ENCODE results near the gene KCNK18.
A peak's percentile ranks its signal among the peaks of the same experiment; 100 is the strongest.

The KCNK18 gene

DNA sequence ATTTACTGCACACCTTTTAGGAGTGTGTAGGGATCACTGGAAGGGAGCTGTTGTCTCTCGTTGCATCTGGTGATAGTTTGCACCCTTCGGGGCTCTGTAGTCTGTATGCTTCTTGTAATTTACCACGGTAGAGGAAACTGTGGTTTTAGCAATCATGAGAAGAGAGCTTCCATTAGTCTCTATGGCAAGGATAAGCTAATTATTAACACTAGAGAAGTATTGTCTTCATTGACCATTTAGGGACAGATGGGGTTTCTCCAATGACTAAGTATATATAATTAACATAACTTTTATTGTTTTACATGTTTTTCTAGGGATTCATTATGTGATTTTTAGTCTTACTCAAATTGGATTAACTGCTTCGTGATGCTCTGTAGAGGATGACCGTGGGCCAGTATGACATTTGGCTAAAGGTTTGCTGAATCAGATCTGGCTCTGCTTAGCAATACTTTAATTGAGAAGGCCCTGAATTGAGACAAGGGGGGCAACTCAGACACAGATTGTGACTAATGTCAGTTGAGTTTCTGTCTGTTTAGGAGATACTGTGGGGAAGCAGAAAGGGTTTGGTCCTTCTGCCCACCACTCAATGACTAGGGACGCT lies 52.3 kb downstream of the KCNK18 start:
- Histone ChIP-seq H3K27ac (ENCODE audit: insufficient read depth in 1 of 2, low read depth in 1 of 2, low read length in 2 of 2, poor library complexity in 1 of 2, severe bottlenecking in 2 of 2) (no peak overlapping the region), H3K4me3 (ENCODE audit: control insufficient read depth in 1 of 7, extremely low read depth in 1 of 7, insufficient read depth in 4 of 7, low read depth in 2 of 7, low read length in 6 of 7) (no peak overlapping the region), H3K27me3 (replicated peaks in 2 of 5; ENCODE audit: control insufficient read depth in 4 of 5, insufficient read depth in 5 of 5, low read length in 4 of 5) (peaks cover 0 to 3% (median 0%) of the 10 kb centered on the region in 5 experiments), H3K9me3 (ENCODE audit: control extremely low read depth in 1 of 5, control insufficient read depth in 4 of 5, insufficient read depth in 2 of 5, low read depth in 1 of 5, low read length in 4 of 5) (no peaks in the 10 kb centered on the region), H3K4me1 (ENCODE audit: control extremely low read depth in 1 of 4, control insufficient read depth in 4 of 4, insufficient read depth in 4 of 4, low read length in 3 of 4) (peaks cover 11 to 25% (median 15%) of the 10 kb centered on the region in 4 experiments), H3K36me3 (ENCODE audit: control insufficient read depth in 4 of 4, insufficient read depth in 4 of 4, low read length in 3 of 4) (peaks cover 0 to 29% (median 5%) of the 10 kb centered on the region in 4 experiments)
- peak in 2 of 3 donors; percentile 40 to 62 for DNase-seq
- CTCF ChIA-PET: interaction anchor here (0.9 to 2.2 kb wide), 7 partner anchors 9 to 71 kb away, joined by 3 to 9 read pairs (median 5); no protein-coding TSS in a partner anchor
- POLR2A ChIA-PET: no interaction called here
- WGBS (ENCODE audit: insufficient coverage): 50% methylated on average over 2 of the region's 6 CpGs

GRCh38 chr10:117250411-117250810 lies 53.1 kb downstream of the KCNK18 start:
- H3K27ac ChIP-seq (ENCODE audit: insufficient read depth in 1 of 2, low read depth in 1 of 2, low read length in 2 of 2, poor library complexity in 1 of 2, severe bottlenecking in 2 of 2): no peak overlapping the region
- DNase-seq: no peak

GRCh38 chr10:117253908-117254307 lies 56.6 kb downstream of the KCNK18 start:
- 100% methylated on average over 6 of the region's 9 CpGs for WGBS (ENCODE audit: insufficient coverage)
- CTCF ChIA-PET: no interaction called here

More at GRCh38 chr10:117250411-117250810, 53.1 kb downstream of the KCNK18 start:
- Histone ChIP-seq H3K36me3 (ENCODE audit: control insufficient read depth in 4 of 4, insufficient read depth in 4 of 4, low read length in 3 of 4) (peaks cover 0 to 26% (median 3%) of the 10 kb centered on the region in 4 experiments), H3K4me3 (ENCODE audit: control insufficient read depth in 1 of 7, extremely low read depth in 1 of 7, insufficient read depth in 4 of 7, low read depth in 2 of 7, low read length in 6 of 7) (no peak overlapping the region), H3K4me1 (ENCODE audit: control extremely low read depth in 1 of 4, control insufficient read depth in 4 of 4, insufficient read depth in 4 of 4, low read length in 3 of 4) (peaks cover 11 to 25% (median 15%) of the 10 kb centered on the region in 4 experiments), H3K27me3 (replicated peaks in 2 of 5; ENCODE audit: control insufficient read depth in 4 of 5, insufficient read depth in 5 of 5, low read length in 4 of 5) (peaks cover 0 to 2% (median 0%) of the 10 kb centered on the region in 5 experiments), H3K9me3 (ENCODE audit: control extremely low read depth in 1 of 5, control insufficient read depth in 4 of 5, insufficient read depth in 2 of 5, low read depth in 1 of 5, low read length in 4 of 5) (no peaks in the 10 kb centered on the region)
- CTCF ChIA-PET: interaction anchor here (1.4 to 2.2 kb wide), 3 partner anchors 8 to 70 kb away, joined by 5 to 7 read pairs (median 5); no protein-coding TSS in a partner anchor
- 78% methylated on average over 6 of the region's 7 CpGs for WGBS (ENCODE audit: insufficient coverage)
- POLR2A ChIA-PET: no interaction called here

DNA sequence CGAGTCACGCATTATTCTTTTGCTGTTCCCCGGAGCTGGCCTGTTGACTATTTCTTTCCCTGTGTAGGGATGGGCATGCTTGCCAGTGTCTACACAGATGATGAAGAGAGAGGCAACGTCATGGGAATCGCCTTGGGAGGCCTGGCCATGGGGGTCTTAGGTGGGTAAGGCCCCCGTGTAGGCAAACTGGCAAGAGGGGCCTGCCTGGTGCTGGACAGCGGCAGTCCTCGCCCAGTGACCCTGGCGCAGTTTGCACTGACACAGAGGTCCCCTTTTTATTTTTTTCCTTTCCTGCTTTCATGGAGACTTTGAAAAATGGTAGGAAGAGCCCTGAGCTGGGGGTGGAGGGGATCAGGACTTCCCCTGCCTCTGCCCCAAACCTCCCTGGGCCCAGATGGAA lies 57.0 kb downstream of the KCNK18 start:
- ChIA-PET CTCF (no interaction called here), POLR2A (interaction anchor here (0.6 kb wide), 1 partner anchor 97 kb away, joined by 4 read pairs; no protein-coding TSS in a partner anchor)
- H3K9me3 ChIP-seq (ENCODE audit: control extremely low read depth in 1 of 5, control insufficient read depth in 4 of 5, insufficient read depth in 2 of 5, low read depth in 1 of 5, low read length in 4 of 5): no peaks in the 10 kb centered on the region
- peaks cover 4 to 14% (median 10%) of the 10 kb centered on the region in 4 experiments for H3K4me1 ChIP-seq (ENCODE audit: control extremely low read depth in 1 of 4, control insufficient read depth in 4 of 4, insufficient read depth in 4 of 4, low read length in 3 of 4)
- no peak for DNase-seq
- H3K27ac ChIP-seq (ENCODE audit: insufficient read depth in 1 of 2, low read depth in 1 of 2, low read length in 2 of 2, poor library complexity in 1 of 2, severe bottlenecking in 2 of 2): no peak overlapping the region
- peaks cover 0 to 37% (median 11%) of the 10 kb centered on the region in 4 experiments for H3K36me3 ChIP-seq (ENCODE audit: control insufficient read depth in 4 of 4, insufficient read depth in 4 of 4, low read length in 3 of 4)
- H3K27me3 ChIP-seq (replicated peaks in 2 of 5; ENCODE audit: control insufficient read depth in 4 of 5, insufficient read depth in 5 of 5, low read length in 4 of 5): no peaks in the 10 kb centered on the region
- H3K4me3 ChIP-seq (ENCODE audit: control insufficient read depth in 1 of 7, extremely low read depth in 1 of 7, insufficient read depth in 4 of 7, low read depth in 2 of 7, low read length in 6 of 7): no peak overlapping the region
- WGBS (ENCODE audit: insufficient coverage): 81% methylated on average over 9 of the region's 9 CpGs

More at GRCh38 chr10:117253908-117254307, 56.6 kb downstream of the KCNK18 start:
- no peak overlapping the region for H3K27ac ChIP-seq (ENCODE audit: insufficient read depth in 1 of 2, low read depth in 1 of 2, low read length in 2 of 2, poor library complexity in 1 of 2, severe bottlenecking in 2 of 2)
- H3K9me3 ChIP-seq (ENCODE audit: control extremely low read depth in 1 of 5, control insufficient read depth in 4 of 5, insufficient read depth in 2 of 5, low read depth in 1 of 5, low read length in 4 of 5): no peaks in the 10 kb centered on the region
- H3K27me3 ChIP-seq (replicated peaks in 2 of 5; ENCODE audit: control insufficient read depth in 4 of 5, insufficient read depth in 5 of 5, low read length in 4 of 5): no peaks in the 10 kb centered on the region
- DNase-seq: no peak
- POLR2A ChIA-PET: interaction anchor here (0.6 kb wide), 1 partner anchor 97 kb away, joined by 4 read pairs; no protein-coding TSS in a partner anchor
- peaks cover 6 to 14% (median 10%) of the 10 kb centered on the region in 4 experiments for H3K4me1 ChIP-seq (ENCODE audit: control extremely low read depth in 1 of 4, control insufficient read depth in 4 of 4, insufficient read depth in 4 of 4, low read length in 3 of 4)
- H3K4me3 ChIP-seq (ENCODE audit: control insufficient read depth in 1 of 7, extremely low read depth in 1 of 7, insufficient read depth in 4 of 7, low read depth in 2 of 7, low read length in 6 of 7): no peak overlapping the region
- H3K36me3 ChIP-seq (ENCODE audit: control insufficient read depth in 4 of 4, insufficient read depth in 4 of 4, low read length in 3 of 4): peaks cover 0 to 37% (median 11%) of the 10 kb centered on the region in 4 experiments

DNA sequence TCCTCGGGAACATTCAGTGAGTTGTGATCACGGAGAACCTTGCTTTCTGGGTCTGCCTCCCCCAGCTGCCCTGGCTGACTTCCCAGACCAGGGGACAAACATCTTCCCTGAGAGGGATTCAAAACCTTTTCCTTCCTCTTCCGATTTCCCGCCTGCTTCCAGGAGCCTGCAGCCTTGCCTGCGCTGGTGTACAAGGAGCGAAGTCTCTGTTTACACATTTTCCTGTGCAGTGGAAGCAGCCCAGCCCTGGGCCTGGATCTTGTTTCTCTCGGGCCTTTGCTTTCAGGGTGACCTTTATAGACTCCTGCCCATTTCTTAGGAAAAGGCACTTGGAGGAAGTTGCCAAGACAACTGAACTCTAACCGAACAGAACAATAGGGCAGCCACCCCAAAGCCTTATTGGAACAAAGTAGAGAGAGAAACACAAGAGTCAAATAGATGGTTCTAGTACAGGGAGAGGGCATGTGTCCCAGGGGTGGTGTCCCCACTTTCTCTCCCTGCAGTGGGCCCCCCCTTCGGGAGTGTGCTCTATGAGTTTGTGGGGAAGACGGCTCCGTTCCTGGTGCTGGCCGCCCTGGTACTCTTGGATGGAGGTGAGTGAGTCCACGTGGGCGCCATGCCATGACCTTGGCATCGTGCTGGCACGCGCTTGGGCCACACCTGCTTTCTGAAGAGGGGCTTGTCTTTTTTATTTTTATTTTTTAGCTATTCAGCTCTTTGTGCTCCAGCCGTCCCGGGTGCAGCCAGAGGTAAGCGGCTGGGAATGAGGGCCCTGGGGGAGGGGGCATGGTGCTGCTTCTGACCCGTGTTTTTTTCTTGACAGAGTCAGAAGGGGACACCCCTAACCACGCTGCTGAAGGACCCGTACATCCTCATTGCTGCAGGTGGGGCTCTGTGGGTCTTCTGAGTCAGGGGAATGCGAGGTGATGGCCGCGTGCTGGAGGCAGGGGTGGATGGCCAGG lies 57.8 kb downstream of the KCNK18 start:
- POLR2A ChIA-PET: no interaction called here
- Histone ChIP-seq H3K27me3 (replicated peaks in 2 of 5; ENCODE audit: control insufficient read depth in 4 of 5, insufficient read depth in 5 of 5, low read length in 4 of 5) (no peaks in the 10 kb centered on the region), H3K4me3 (ENCODE audit: control insufficient read depth in 1 of 7, extremely low read depth in 1 of 7, insufficient read depth in 4 of 7, low read depth in 2 of 7, low read length in 6 of 7) (no peak overlapping the region), H3K9me3 (ENCODE audit: control extremely low read depth in 1 of 5, control insufficient read depth in 4 of 5, insufficient read depth in 2 of 5, low read depth in 1 of 5, low read length in 4 of 5) (no peaks in the 10 kb centered on the region), H3K36me3 (ENCODE audit: control insufficient read depth in 4 of 4, insufficient read depth in 4 of 4, low read length in 3 of 4) (peaks cover 0 to 36% (median 11%) of the 10 kb centered on the region in 4 experiments), H3K27ac (ENCODE audit: insufficient read depth in 1 of 2, low read depth in 1 of 2, low read length in 2 of 2, poor library complexity in 1 of 2, severe bottlenecking in 2 of 2) (no peak overlapping the region), H3K4me1 (ENCODE audit: control extremely low read depth in 1 of 4, control insufficient read depth in 4 of 4, insufficient read depth in 4 of 4, low read length in 3 of 4) (peaks cover 2 to 14% (median 10%) of the 10 kb centered on the region in 4 experiments)
- WGBS (ENCODE audit: insufficient coverage): 94% methylated on average over 26 of the region's 26 CpGs
- no peak for DNase-seq
- CTCF ChIA-PET: interaction anchor here (1.0 kb wide), 1 partner anchor 13 kb away, joined by 3 read pairs; no protein-coding TSS in a partner anchor

DNA sequence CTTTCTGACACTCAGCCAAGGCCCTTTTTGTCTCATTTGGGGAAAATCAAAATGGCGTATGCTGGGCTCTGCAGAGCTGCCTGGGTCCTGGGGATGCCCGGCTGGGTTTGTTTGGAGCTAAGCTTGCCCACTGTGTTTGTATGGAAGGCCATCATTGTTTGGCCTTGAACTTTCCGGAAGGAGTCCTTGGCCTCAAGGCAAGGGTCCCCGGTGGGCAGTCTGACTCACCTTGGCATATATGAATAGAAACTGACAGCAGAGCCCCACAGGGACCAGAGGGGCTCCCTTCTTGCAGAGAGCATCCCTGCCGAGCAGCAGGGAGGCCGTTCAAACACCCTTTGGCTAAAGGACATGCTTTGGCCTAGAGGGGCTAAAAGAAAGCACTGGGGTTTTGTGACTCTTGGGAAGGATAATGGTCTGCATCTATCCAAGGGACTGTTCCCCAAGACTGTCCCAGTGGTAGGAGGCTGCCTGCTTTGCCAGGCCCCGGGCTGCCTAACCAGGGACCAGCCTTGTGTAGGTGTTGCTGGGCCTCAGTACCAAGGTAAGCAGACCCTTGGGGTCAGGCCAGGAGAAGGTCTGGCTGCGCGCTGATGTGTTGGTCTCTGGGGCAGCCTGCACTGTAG lies 58.7 kb downstream of the KCNK18 start:
- no peak for DNase-seq
- POLR2A ChIA-PET: no interaction called here
- CTCF ChIA-PET: interaction anchor here (1.0 kb wide), 1 partner anchor 14 kb away, joined by 3 read pairs; no protein-coding TSS in a partner anchor
- Histone ChIP-seq H3K27ac (ENCODE audit: insufficient read depth in 1 of 2, low read depth in 1 of 2, low read length in 2 of 2, poor library complexity in 1 of 2, severe bottlenecking in 2 of 2) (no peak overlapping the region), H3K9me3 (ENCODE audit: control extremely low read depth in 1 of 5, control insufficient read depth in 4 of 5, insufficient read depth in 2 of 5, low read depth in 1 of 5, low read length in 4 of 5) (no peaks in the 10 kb centered on the region), H3K36me3 (ENCODE audit: control insufficient read depth in 4 of 4, insufficient read depth in 4 of 4, low read length in 3 of 4) (peaks cover 0 to 27% (median 10%) of the 10 kb centered on the region in 4 experiments), H3K27me3 (replicated peaks in 2 of 5; ENCODE audit: control insufficient read depth in 4 of 5, insufficient read depth in 5 of 5, low read length in 4 of 5) (no peaks in the 10 kb centered on the region), H3K4me1 (ENCODE audit: control extremely low read depth in 1 of 4, control insufficient read depth in 4 of 4, insufficient read depth in 4 of 4, low read length in 3 of 4) (peaks cover 2 to 23% (median 14%) of the 10 kb centered on the region in 4 experiments), H3K4me3 (ENCODE audit: control insufficient read depth in 1 of 7, extremely low read depth in 1 of 7, insufficient read depth in 4 of 7, low read depth in 2 of 7, low read length in 6 of 7) (no peak overlapping the region)
- 94% methylated on average over 9 of the region's 9 CpGs for WGBS (ENCODE audit: insufficient coverage)
